Pancreas (tissue), 10 donors: Measurements from ENCODE around the gene BIK. TPM values are rescaled to one million over a fixed set of nuclear protein-coding genes. Genes with fewer than 3 reads are reported as not detected.

Experiments
- ATAC-seq, 4 donors: fragments of 200-7000 bp; cut with Tn5 transposase; one replicate each; pipeline versions ENCODE4 v1.8.0 to v1.9.1; 2020; ENCODE audit warnings: mild to moderate bottlenecking in 4 of 4, moderate library complexity in 4 of 4
- DNase-seq, 6 donors: peaks; one replicate each; pipeline ENCODE4 v3.0.0-alpha.2; 2020
- FAIRE-seq: peaks from 2 replicates; lab custom pipeline; 2012; peaks lifted over from hg19 to GRCh38; lab: Jason Lieb, UNC
- H3K27ac ChIP-seq, 4 donors: fragments of 200-600 bp; sonication (generic); 1 replicate in 3 of 4; 2 replicates in 1 of 4; pipeline versions ENCODE4 v1.5.0 to v1.8.0; 2020
- H3K27me3 ChIP-seq, 4 donors: fragments of 200-600 bp; one replicate each; pipeline ENCODE4 v1.8.0; 2021
- H3K36me3 ChIP-seq, 3 donors: fragments of 200-600 bp; sonication (generic) in 1 of 3; one replicate each; pipeline versions ENCODE4 v1.5.0 to v1.8.0; 2020 to 2021
- H3K4me1 ChIP-seq, 3 donors: fragments of 200-600 bp; one replicate each; pipeline ENCODE4 v1.8.0; 2021
- H3K4me3 ChIP-seq, 4 donors: fragments of 200-600 bp; sonication (generic) in 2 of 4; one replicate each; pipeline versions ENCODE4 v1.5.0 to v1.8.0; 2020 to 2021
- H3K9me3 ChIP-seq, 4 donors: fragments of 200-600 bp; one replicate each; pipeline ENCODE4 v1.8.0; 2021
- CTCF ChIP-seq, 4 donors: fragments of 200-600 bp; sonication (generic) in 3 of 4; IDR thresholded peaks; one replicate each; pipeline versions ENCODE4 v1.5.0 to v1.8.0; 2021; ENCODE audit warnings: antibody characterized with exemption in 4 of 4
- WGBS, 2 donors: extraction: QIAGEN DNeasy Blood & Tissue Kit; methylation state at CpG; one replicate each; pipeline ENCODE4 v1.1.7; 2013; 5-methylcytosine and 5-hydroxymethylcytosine counted together
- intact Hi-C, 3 donors: fragments of 100-400 bp; cut with DNase I; formaldehyde crosslinking; loops; one replicate each; pipeline versions ENCODE4 v1.11.1 to v1.14.2; 2022
- polyA plus RNA-seq, 2 donors: library from polyadenylated mRNA; stranded (reverse); fragments of 200-250 nt; gene quantifications; one replicate each; pipeline ENCODE4 v1.2.3, GENCODE V29; 2013
- total RNA-seq, 6 donors: library from RNA; stranded (reverse); fragmentation: NEBNext Ultra II Directional in 4 of 6; extraction: Animal tissue kit (Norgen Biotek cat#: 25700) in 4 of 6; gene quantifications; one replicate each; pipeline versions ENCODE4 v1.2.1 to v1.2.4, GENCODE V29; 2021 to 2023
- donor health status: healthy with polysubstance abuse.
- donor health status: DM: no; HTN: no; CAD: no; lungs with moderate emphysema.
- donor health status: DM: no; HTN: no; CAD: no.
- donor health status: control.
- donor health status: control.
- donor health status: Bipolar disorder and iron deficiency.
- donor health status: DM: yes; HTN: yes; CAD: no.
- donor health status: DM: no; HTN: no; CAD: no.
- donor health status: DM: no; HTN: no; CAD: no.
- donor health status: DM: yes; HTN: yes; CAD: no.

BIK gene
- total and polyA plus RNA-seq, 8 donors: 0.97 to 8.4 (median 3.1) TPM

GRCh38 chr22:43166132-43166930 is 55.8 kb downstream of the BIK start:
- H3K27ac ChIP-seq: no peak overlapping the region
- no peaks in the 10 kb centered on the region for H3K27me3 ChIP-seq
- no peak for TF ChIP-seq CTCF (IDR thresholded peaks at IDR 0.05)
- no peaks in the 10 kb centered on the region for H3K9me3 ChIP-seq
- no peaks in the 10 kb centered on the region for H3K4me1 ChIP-seq
- intact Hi-C loops: no loop called here
- WGBS, 2 donors: 89 to 96% methylated on average over 23 of the region's 23 CpGs
- no peak for ATAC-seq
- H3K4me3 ChIP-seq: no peak overlapping the region
- no peak for FAIRE-seq
- DNase-seq: no peak
- H3K36me3 ChIP-seq: no peaks in the 10 kb centered on the region

GRCh38 chr22:43167001-43167589 is 56.5 kb downstream of the BIK start:
- ATAC-seq (no peak), DNase-seq (no peak), FAIRE-seq (no peak)
- Histone ChIP-seq H3K27me3 (no peaks in the 10 kb centered on the region), H3K4me1 (no peaks in the 10 kb centered on the region), H3K4me3 (no peak overlapping the region), H3K27ac (no peak overlapping the region), H3K36me3 (no peaks in the 10 kb centered on the region), H3K9me3 (no peaks in the 10 kb centered on the region)
- intact Hi-C loops: no loop called here
- TF ChIP-seq CTCF (IDR thresholded peaks at IDR 0.05): no peak
- 89 to 92% methylated on average over 19 of the region's 19 CpGs for WGBS, 2 donors

GRCh38 chr22:43168471-43169309 is 58.1 kb downstream of the BIK start:
- FAIRE-seq (no peak), ATAC-seq (peak in 1 of 4 donors; percentile 23), DNase-seq (peak in 1 of 6 donors; percentile 58)
- no peaks in the 10 kb centered on the region for H3K4me1 ChIP-seq
- no peak overlapping the region for H3K27ac ChIP-seq
- H3K4me3 ChIP-seq: no peak overlapping the region
- intact Hi-C loops: no loop called here
- TF ChIP-seq CTCF (IDR thresholded peaks at IDR 0.05): no peak
- H3K9me3 ChIP-seq: no peaks in the 10 kb centered on the region
- 86 to 91% methylated on average over 21 to 25 of the region's 25 CpGs for whole genome bisulfite sequencing, 2 donors
- H3K27me3 ChIP-seq: no peaks in the 10 kb centered on the region
- H3K36me3 ChIP-seq: peaks cover 0 to 6% (median 6%) of the 10 kb centered on the region in 3 donors

GRCh38 chr22:43169310-43170130 is 59.0 kb downstream of the BIK start:
- no peak for FAIRE-seq
- ATAC-seq: no peak
- intact Hi-C loops: no loop called here
- peaks cover 0 to 14% (median 12%) of the 10 kb centered on the region in 3 donors for H3K36me3 ChIP-seq
- no peak overlapping the region for H3K4me3 ChIP-seq
- H3K27me3 ChIP-seq: no peaks in the 10 kb centered on the region
- H3K27ac ChIP-seq: no peak overlapping the region
- no peaks in the 10 kb centered on the region for H3K4me1 ChIP-seq
- no peak for TF ChIP-seq CTCF (IDR thresholded peaks at IDR 0.05)
- H3K9me3 ChIP-seq: no peaks in the 10 kb centered on the region
- WGBS, 2 donors: 90 to 94% methylated on average over 23 of the region's 23 CpGs
- no peak for DNase-seq
